Stimulated activated CD4-positive, alpha-beta T cell treated with anti-CD3 and anti-CD28 coated beads, Interleukin-2, amount 100 ng/mL, for 48 hours (primary cell): ENCODE results near the gene SIPA1L3.
"Not testable (repeated sequence)": the region's sequence is repeated elsewhere in the genome, so short reads cannot be mapped to it uniquely, and the experiment has no call there.

Experiments used
- DNase-seq, 2 donors: peaks; one replicate each; pipeline ENCODE4 v3.0.0-alpha.2; 2020

Gene SIPA1L3

DNA sequence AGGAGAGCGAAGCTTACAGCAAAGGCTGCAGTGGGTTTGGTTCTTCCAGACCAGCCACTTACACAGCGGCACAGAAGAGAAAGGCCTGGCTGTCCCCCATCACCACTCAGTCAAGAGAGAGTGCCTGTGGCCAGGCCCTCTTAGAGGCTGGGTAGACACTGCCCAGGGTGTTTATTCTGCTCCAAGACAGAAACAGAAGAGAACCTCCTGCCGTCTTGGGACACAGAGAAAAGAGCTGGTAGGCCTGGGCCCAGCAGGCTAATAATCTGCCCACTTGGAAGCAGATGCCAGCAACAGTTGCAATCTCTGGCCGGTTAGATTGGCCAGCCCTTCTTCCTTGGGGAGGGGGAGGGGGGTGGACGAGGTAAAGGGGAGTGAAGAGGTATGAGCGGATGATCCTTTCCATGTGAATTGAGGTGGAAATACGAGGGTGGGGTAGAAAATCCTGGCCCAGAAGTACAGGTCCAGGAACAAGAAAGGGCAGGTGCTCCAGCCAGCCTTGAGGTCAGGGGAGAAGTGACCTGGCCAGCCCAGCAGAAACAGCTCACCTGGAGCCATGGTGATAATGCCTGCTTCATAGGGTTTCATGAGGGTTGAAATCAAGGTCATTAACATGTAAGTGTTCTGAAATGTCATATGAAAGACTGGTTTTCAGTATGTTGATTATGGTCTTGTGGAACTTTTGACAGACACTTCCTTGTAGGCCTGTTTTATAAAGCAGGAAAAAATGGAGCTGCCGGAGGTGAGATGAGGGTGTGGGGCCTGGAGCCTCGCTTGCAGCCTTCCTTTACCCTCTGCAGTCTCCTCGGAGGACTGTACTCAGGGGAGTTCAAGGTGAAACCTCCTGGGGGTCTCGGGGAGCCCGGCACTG, 116.9 kb downstream of the SIPA1L3 start:
- no peak for DNase-seq

DNA sequence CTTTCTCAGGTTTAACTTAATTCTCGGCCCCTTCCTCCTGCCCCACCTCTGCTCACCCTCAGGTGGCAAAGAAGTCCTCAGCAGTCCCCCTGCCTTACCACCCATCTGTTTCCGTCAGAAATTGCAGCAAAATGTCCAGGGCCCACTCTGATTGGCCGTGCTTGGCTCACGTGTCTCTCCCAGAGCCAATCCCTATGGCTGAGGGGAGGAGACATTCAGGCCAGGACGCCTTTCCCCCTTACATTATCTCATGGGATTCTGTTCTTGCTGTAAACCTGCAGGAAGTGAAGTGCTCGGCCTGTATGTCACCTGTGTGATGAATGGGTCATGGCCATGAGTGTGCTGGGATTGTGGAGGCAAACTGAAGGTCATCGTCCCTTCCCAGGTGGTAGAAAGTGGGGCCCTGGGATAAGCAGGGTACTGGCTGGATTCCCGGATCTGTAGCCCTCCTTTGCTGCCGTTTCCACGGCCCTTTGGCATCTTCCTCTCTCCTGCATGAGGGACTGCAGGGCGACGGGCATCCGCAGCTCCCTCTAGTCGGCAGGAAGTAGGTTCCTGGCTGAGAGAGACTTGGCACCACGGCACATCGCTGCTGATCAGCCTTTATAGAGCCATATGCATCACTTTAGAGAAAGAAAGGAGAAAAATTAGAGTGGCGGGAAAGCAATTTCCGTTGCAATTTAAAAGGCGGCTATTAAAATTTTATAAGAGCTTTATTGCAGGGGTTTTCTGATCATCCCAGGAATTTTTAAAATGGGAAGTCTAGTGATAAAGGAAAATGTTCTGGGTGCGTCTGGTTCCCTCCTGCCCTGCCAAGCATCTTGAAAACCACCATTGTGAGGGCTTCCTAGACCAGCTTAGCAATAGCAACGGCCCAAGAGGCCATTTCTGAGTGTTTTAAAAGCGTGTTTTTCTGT, 118.2 kb downstream of the SIPA1L3 start:
- DNase-seq: no peak

DNA sequence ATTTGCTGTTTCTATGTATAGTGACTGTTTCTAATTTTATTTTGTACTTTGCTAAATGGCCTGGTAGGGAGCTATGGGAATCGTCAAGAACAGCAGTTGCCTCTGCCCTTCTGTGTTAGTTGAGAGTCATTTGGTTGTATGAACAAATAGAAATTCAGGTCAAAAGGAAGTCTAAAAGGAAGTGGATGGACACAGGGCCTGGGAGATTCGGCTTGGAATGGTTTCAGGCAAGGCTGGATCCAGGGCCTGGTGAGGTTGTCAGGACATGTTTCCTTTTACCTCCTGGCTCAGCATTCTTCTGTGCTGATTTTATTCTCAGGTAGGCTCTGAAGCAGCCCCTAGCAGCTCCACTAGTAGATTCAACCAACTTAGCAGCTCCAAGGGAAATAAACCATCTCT, 118.9 kb downstream of the SIPA1L3 start:
- DNase-seq: no peak

DNA sequence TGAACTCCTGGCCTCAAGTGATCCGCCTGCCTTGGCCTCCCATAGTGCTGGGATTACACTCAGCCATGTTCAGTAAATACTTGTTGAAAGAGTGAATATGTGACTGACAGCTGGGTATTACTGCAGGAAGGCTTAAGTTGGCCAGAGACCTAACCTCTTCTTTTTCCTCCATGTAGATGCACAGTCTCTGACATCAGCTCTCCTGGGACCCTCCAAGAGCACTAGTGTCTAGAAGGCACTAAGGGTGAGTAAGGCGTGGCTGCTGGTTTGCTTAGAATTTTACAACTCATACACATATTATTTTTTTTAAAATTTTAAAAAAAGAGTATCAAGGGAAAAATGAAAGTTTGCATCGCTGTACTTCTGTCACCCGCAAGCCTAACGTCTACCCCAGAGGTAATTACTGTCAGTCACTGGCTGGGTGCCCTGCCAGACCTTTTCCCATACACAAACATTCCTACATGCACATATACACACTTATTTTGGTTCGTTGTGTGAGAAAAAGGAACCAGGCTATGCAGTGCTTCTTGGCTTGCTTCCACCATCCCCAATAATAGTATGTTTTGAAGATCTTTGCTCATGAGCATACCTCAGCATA, 122.0 kb downstream of the SIPA1L3 start:
- no peak for DNase-seq

DNA sequence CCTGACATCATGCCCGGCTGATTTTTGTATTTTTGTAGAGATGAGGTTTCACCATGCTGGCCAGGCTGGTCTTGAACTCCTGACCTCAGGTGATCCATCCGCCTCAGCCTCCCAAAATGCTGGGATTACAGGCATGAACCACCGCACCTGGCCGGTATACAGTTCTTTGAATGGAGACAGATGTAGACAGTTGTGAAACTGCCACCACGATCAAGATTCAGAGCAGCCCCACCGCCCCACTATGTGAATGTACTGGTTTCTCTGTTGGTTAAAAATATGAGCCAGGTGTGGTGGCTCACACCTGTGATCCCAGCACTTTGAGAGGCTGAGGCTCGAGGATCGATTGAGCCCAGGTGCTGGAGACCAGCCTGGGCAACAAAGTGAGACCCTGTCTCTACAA, 123.0 kb downstream of the SIPA1L3 start:
- not testable (repeated sequence) for DNase-seq

DNA sequence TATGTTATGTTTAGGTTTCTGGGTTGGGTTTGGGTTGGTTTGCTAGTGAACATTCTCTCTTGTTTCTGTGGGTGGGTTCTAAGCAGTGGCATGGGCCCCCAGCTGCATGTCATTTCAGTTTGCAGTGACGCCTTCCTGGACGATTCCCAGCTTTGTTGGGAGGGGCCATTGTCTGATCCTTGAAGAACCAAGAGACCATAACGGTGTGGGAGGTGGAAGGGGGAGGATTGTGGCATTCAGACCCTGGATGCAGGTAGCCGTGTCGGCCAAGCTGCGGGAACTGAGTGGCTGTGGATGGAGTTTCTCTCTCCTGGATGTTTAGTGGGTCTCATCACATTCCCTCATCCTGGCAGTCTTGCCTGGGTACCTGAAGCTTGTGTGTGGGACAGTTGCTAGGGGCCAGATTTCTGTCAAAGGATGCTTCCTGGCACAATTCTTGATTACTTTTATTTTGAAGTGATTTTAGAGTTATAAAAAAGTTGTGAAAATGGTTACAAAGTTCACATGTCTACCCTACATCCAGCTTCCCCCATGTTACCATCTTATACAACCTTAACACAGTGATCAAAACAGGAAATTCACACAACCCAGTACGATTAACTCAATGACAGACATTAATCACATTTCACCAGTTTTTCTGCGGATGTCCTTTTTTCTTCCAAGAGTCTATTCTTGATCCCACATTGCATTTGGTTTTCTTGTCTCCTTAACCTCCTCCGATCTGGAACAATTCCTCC, 123.8 kb downstream of the SIPA1L3 start:
- no peak for DNase-seq

DNA sequence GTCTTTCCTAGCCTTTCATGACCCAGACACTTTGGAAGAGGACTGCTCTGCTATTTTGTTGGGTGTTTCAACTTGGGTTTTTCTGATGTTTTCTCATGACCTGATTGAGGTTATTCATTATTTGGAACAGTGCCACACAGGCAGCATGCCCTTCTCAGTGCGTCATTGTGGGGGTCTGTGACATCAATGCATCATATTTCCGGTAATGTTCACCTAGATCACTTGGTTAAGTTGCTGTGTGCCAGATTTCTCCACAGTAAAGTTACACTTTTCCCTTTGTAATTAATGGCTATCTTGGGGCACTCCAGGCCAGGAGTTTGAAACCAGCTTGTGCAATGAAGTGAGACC, 124.4 kb downstream of the SIPA1L3 start:
- no peak for DNase-seq

DNA sequence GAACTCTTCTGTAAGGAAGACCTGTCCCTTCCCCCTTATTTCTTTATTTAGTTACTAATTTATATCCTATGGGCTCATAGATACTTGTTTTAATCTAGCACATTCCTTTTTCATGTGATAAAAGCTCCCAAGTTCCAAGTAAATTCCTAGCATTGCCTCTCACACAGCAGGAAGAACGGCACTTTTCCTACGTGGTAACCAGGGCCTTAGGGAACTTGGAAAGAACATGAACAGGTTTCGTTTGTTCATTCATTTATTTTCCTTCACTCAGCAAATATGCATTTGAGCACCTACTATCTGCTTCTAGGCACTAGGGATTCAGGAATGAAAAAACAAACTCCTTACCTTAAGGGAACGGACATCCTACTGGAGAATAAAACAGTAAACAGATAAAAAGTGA, 125.1 kb downstream of the SIPA1L3 start:
- no peak for DNase-seq

DNA sequence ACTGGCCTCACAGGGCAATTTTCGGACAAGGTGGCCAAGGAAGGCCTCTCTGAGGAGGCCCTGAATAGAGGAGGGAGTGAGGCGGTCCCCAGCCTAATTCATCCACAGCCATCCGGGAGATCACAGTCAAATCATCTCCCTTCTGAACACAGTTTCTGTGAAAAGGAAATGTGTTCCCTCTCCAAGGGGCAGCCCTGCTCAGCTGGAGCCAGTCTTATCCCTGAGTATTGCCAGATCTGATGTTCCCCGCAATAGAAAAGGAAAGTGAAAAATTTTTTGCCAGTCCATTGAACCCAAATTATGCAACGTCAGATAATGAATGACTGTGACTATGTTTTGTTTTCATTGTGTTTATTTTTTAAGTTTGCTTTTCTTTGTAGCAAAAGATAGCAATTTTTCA, 125.9 kb downstream of the SIPA1L3 start:
- no peak for DNase-seq

DNA sequence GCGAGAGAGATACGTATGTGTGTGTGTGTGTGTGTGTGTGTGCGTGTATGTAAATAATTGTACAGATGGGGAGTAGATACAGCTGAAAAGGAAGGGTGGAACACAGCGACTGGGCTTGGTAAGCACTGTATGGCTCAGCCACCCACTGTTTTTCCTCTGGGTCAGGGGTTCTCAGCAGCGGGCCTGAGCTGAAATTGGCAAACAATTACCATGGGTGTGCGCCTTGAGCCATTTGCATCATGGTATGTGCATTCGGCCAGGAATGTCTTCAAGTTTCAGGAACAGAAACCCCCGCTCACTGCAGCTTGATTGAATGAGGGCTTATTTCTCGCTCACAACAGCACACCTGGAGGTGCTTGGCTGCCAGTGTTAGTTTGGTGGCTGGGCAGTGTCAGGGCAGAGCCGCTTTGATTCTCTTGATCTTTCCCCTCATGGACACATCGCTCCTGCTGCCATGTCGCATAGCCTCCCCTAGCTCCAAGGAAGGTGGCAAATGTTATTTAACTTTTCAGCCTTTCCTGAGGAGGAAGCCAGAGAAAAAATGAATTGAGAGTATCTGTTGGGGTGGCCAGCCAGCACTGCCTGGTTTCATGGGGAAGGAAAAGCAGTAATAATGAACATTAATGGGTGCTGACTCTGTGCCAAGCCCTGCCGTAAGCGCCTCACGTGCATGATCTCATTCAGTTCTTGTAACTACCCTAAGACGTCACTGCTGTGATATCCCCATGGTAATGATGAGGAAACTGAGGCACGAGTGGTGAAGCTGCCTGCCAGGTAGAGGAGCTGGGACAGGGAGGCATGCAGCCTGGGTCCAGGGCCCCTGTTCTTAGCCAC, 126.9 kb downstream of the SIPA1L3 start:
- no peak for DNase-seq

DNA sequence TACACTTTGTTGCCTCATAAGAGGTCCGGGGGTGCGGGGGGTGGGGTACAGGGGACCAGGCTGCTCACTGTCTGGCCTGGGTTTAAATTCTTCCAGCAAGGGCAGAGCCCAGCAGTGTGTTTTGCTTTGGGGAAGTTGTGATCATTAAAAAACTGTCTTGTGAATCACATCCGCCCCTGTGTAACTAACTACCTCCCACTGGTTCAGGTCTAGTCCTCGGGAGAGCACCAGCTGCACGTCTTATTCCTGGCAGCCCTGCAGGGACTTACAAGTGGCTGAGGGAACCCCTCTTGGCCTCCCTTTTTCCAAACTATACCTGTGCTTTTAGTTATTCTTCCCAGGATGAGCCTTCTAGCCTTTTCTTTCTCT, 127.5 kb downstream of the SIPA1L3 start:
- DNase-seq: no peak

DNA sequence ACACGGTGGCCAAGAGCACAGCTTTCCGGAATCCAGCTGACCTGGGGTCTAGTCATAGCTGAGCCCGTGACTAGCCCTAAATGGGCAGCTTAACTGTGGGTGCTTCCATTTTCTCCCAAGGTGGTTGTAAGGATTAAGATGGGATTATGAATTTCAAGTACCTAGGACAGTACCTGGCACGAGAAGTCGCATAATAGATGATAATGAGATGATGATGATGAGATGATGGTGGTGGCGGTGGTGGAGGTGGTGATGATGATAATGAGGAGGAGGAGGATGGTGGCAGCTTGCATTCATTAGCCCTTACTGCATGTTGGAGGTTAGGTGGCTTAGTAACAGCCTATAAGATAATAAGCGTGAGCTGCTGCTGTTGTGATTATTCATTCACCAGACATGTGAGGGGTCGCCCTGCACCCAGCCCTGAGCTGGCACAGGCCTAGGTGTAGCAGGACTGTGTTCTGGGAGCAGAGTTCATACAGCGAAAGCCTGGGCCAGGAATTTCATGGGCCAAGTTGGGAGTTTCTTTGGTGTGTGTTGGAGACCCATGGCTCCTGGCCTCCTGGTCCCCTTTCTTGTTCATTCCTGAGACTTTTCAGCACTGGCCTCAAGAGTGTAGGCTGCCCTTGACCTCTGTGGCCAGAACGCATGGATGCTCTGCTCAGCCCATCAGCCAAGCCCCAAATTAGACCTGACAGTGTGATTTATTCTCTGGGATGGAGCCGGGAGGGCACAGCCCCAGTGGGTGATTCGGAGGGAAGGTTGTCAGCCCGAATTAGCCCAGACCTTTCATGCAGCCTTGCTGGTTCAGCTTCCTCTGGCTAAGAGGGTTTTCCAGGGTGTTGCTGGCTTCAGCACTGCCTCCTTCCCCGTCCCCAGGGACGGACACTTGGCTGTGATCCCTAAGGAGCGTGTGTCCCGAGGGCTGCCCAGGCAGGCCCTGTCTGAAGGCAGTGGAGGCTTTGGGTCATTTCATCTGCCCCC, 128.8 kb downstream of the SIPA1L3 start:
- DNase-seq: no peak

DNA sequence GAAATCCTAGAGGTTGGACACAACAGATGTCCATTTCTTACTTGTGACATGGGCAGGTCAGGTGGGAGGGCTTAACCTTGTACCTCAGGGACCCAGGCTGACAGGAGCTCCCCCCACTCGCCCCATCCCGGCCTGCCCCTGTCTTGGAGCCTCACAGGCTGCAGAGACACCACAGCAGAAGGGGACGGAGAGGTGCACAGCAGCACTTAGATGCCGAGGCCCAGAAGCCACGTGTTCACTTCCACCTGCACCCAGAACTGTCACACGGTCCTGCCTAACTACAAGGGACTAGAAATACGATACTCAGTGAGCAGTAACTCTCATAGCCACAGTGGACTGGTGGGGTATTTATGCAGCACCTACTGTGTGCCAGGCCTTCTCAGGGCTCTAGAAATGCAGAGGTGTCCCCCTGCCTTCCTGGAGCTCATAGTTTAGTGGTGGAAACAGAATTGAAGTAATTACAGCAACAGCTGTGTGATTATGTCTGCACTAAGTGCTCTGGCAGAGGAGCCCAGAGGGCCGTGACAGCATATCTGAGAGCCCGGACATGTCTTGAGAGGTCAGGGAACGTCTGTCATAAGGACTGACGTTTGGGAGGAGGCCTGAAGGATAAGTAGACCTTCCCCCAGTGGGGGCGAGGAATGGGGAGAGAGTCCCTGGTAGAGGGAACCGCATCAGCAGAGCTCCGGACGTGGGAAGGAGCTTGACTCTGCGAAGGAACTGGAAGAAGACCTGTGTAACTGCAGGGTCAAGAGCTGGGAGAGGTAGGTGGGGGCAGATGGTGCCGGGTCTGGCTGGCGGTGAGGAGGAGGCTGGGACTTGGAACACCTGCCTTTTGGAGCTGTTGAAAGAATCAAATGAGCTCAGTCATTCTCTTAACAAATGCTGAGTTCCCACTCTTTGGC, 130.0 kb downstream of the SIPA1L3 start:
- no peak for DNase-seq

DNA sequence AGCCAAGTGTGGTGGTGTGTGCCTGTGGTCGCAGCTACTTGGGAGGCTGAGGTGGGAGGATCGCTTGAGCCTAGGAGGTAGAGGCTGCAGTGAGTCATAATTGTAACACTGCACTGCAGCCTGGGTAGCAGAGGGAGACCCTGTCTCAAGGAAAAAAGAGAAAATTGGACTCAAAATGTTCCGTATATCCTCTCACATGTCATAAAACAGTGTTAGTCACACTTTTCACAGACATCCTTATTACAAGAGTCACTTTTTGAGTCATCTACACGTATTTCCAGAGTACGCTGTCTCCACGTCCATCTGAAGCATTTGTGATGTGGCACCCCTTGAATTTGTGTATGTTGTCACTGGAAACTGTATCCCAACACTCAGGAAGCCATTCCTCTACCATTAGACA, 133.0 kb downstream of the SIPA1L3 start:
- no peak for DNase-seq

DNA sequence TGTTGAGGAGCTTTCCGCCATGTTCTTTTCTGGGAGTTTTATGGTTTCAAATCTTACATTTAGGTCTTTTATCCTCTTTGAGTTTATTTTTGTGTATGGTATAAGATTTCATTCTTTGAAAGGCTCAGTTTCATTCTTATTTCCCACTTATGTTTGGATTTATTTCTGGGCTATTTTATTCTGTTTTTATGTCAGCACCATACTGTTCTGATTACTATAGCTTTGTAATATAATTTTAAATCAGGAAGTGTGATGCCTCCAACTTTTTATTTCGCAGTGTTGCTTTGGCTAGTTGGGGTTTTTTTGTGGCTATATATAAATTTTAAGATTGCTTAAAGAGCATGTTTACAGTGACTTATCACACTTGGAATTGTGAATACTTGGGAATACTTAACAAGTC, 135.1 kb downstream of the SIPA1L3 start:
- no peak for DNase-seq

DNA sequence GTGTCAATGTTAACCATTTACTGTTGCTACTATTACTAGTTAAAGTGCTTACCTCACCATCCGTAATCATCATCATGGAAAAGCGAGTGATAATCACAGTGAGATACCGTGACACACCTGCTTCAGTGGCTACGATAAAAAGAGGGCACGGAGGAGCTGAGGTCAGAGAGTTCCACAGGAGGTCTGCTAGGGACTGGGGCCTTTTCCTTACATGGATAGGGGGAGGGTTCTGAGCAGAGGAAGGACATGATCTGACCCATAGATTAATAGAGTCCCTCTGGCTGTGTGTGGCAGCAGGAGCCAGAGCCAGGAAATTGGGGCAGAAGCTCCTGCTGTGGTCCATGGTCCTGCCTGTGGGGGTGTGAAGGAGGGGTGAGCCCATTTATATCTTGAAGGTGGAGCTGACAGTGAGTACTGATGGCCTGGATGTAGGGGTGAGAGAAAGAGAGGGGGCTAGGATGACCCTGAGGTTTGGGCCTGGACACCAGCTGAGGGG, 136.7 kb downstream of the SIPA1L3 start:
- no peak for DNase-seq

DNA sequence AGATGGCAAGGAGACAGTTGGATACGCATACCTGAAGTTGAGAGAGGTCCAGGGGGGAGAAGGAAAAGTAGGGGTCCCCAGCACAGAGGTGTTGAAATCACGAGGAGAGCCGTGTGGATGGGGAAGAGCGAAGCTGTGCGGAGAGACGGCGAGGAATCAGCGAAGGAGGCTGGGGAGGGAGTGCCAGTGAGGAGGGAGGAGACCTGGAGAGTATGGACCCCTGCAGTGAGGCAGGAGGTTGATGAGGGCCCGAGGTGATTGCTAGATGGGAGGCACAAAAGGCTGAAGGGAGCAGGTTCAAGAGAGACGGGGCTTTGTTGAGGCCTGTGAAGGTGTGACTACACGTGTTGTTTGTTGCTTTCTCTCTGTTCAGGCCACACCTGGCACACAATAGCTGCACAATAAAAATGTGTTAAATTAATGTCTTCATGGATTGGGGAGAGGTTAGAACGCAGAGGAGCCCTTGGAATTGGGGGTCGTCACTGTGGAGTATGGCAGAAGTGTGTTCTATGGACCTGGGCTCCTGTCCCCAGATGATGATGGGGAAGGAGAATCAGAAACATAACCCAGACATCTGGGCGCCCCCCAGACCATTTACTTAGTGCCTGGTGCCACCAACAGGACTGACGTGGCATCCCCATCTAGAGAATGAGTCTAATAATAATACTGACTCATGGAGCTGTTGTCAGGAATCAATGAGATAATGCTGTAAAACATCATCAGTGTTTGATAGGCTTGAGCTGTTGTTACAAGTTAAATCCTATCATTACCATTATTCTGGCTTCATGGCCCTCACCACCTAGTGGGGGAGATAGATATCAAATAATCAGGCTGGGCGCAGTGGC, 137.5 kb downstream of the SIPA1L3 start:
- no peak for DNase-seq

DNA sequence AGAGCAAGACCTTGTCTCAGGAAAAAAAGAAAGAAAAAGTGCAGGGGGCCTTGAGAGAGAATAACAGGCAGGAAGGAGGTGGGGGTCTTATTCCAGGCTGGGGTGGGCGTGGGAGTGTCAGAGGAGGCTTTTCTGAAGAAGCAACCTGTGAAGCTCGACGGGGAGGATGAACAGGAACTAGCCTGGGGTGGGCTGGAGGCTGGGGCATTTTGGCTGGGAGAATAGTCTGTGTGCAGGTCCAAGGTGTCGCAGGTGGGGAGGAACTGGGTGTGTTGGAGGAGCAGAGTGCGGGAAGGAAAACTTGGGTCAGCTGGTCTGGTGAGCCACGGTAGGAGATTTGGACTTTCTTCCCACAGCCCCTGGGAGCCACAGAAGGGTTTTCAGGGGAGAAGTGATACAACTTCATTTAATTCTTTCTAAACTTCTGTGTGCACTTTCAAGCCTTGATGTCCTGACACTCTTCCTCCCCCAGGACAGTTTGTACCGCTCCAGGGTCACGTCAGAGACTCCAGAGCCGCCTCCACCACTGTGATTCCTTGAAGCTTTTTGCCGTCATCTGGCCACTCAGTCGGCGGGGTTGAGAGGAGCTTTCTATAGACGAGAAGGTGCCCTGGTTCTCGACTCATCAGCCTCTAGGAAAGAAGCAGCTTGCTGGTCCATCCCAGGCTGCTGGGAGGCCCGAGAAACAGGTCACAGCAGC, 138.7 kb downstream of the SIPA1L3 start:
- DNase-seq: no peak
